Inflammatory macrophage treated with lipopolysaccharide for 1 hour (primary cell): ENCODE data around the gene PSMD2.
"Not testable (repeated sequence)": the region's sequence is repeated elsewhere in the genome, so short reads cannot be mapped to it uniquely, and the experiment has no call there.

Source experiments
- DNase-seq, 2 donors: peaks; one replicate each; pipeline ENCODE4 v3.0.0-alpha.2; 2020 to 2022

Gene PSMD2

DNA sequence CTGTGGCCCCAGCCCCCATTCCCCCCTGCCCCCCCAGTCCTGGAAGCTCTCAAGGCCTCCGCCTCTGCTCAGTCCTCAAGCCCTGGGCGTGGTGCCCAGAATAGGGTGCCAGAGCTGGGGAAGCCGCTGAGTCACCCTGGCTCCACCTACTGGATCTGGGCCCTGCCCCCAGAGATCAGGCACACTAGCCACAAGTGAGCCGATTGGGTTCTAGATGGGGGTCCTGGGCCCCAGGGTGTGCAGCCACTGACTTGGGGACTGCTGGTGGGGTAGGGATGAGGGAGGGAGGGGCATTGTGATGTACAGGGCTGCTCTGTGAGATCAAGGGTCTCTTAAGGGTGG is 21.0 kb downstream of the PSMD2 start:
- peak; percentile 83 to 84 for DNase-seq

DNA sequence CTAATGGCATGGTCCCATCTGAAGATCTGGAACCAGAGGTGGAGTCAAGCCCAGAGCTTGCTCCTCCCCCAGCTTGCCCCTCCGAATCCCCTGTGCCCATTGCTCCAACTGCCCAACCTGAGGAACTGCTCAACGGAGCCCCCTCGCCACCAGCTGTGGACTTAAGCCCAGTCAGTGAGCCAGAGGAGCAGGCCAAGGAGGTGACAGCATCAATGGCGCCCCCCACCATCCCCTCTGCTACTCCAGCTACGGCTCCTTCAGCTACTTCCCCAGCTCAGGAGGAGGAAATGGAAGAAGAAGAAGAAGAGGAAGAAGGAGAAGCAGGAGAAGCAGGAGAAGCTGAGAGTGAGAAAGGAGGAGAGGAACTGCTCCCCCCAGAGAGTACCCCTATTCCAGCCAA is 22.6 kb downstream of the PSMD2 start:
- DNase-seq = no peak

DNA sequence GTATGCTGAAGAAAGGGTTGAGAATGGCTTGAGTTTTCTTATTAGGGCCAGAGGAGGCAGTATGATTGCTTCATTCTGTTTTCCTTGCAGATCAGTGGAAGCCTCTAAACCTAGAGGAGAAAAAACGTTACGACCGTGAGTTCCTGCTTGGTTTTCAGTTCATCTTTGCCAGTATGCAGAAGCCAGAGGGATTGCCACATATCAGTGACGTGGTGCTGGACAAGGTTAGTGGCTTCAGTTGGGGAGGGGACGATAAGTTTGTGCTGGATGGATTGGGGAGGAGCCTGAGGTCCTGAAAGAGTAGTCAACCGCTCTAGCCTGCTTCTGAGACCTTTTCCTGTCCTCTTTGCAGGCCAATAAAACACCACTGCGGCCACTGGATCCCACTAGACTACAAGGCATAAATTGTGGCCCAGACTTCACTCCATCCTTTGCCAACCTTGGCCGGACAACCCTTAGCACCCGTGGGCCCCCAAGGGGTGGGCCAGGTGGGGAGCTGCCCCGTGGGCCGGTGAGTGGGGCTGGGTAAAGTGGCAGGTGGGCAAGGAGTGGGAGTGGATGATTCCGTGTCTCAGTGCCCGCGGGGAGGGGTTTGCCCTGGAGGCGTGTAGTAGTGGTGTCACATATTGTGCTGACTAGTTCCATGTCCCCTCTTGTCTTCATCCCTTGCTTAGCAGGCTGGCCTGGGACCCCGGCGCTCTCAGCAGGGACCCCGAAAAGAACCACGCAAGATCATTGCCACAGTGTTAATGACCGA is 23.9 kb downstream of the PSMD2 start:
- peak in 1 of 2 donors; percentile 72 for DNase-seq

DNA sequence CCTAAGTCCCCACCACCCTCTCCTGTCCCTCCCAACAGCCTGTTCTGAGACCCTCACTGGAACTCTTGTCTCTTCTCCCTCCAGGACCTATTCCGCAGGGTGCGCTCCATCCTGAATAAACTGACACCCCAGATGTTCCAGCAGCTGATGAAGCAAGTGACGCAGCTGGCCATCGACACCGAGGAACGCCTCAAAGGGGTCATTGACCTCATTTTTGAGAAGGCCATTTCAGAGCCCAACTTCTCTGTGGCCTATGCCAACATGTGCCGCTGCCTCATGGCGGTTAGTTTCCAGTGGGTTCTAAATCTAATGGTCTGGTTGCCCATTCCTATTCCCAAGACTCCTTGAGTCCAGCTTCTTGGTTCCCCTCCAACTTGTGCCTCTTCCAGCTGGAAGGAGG is 24.7 kb downstream of the PSMD2 start:
- no peak for DNase-seq

DNA sequence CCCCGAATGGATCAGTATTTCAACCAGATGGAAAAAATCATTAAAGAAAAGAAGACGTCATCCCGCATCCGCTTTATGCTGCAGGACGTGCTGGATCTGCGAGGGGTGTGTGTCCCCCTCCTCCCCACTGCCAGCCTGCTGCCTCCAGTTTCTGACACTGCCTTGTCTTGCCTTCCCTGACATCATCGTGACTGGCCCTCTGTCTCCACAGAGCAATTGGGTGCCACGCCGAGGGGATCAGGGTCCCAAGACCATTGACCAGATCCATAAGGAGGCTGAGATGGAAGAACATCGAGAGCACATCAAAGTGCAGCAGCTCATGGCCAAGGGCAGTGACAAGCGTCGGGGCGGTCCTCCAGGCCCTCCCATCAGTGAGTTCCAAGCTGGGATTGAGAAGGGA is 26.2 kb downstream of the PSMD2 start:
- DNase-seq = no peak

DNA sequence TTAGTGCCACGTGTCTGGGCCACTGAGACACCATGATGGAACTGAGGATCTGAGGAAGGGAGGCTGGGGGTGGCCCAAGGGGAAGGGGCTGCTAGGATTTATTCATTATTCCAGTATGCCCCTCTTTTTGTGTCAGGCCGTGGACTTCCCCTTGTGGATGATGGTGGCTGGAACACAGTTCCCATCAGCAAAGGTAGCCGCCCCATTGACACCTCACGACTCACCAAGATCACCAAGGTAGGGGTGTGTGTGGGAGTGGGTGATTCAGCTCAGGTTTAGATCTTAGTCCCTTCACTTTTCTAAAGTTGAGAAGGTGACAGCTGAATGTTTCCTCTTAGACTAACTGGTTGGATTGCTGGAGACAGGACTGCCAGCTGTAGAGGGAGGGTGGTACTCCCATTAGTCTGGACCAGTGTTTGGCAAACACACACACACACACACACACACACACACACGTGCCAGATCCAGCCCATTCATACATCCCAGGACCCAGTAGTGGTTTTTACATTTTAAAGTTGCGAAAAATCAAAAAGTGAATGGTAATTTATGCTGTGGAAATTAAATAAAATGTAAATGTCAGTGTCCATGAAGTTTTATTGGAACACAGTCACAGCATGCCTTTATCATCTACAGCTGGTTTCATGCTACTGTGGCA is 26.8 kb downstream of the PSMD2 start:
- DNase-seq = no peak

DNA sequence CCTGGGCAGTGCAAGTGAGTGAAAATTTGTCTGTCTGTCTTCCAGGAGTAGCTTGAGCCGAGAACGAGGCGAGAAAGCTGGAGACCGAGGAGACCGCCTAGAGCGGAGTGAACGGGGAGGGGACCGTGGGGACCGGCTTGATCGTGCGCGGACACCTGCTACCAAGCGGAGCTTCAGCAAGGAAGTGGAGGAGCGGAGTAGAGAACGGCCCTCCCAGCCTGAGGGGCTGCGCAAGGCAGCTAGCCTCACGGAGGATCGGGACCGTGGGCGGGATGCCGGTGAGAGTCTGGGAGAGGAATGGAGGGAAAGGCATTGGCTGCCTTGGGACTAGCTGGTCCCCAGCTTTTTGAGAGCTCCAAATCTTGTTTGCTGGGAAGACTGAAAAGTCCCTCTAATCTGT is 28.1 kb downstream of the PSMD2 start:
- no peak for DNase-seq

DNA sequence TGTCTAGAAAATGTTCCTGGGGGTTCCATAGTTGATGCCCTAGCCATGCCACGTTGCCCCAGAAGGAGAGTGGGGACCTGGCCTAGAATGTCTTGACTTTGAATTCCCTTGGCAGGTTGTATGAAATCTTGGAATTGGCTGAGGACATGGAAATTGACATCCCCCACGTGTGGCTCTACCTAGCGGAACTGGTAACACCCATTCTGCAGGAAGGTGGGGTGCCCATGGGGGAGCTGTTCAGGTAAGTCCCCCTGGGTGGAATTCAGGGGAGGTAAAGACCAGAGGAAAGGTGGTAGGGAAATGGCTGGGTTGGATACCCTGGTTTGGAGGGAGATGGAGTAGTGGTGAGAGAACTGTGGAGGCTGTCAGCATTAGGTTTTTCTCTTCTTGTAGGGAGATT is 29.5 kb downstream of the PSMD2 start:
- DNase-seq = no peak

DNA sequence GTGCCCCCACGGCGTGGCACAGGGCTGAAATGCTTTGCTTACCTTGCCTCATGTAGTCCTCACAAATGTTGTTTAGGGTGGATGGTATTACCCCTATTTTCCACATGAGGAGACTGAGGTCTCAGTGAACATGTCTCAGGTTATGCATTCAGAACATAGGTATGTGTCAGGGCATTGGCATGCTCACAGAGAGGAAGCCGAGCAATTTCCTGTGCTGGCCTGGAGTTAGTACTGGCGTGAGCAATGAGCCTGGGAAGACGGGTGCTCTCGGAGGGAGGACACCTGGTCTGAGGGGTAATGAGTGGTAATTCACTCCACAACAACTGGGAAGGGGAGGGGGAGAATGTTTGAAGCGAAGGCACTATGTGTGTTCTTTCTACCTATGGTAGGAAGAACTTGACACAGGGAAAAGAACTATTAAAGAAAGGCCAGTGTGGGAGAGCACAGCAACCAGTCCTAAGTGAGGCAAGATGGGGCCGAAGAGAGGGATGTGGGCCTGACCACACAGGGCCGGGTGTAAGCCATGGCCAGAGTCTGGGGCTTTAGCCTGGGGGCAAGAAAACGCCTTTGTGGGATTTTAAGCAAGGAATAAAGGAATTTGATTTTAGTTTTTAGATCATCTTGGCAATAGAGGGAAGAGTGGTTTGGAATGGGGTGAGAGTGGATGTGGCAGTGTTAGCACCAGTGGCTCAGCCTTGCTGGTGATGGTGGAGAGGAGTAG is 33.5 kb downstream of the PSMD2 start:
- no peak for DNase-seq

DNA sequence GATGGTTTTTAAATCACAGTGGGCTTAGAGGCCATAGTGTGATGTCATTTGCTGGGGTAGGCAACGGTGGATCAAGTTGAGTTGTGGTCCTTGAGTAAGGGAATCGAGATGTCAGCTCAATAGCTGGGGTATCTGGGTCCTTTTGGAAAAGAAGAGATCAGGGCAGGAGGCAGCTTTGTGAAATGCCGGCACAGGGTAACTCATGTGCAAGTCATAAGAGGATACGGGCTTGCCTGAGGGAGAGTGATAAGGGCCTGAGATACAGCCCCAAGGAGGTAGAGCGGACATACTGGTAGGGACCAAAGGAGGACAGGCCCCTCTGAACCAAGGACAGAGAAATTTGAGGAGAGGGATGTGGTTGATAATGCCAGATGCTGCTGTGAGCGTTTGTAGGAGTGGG is 34.1 kb downstream of the PSMD2 start:
- no peak for DNase-seq

DNA sequence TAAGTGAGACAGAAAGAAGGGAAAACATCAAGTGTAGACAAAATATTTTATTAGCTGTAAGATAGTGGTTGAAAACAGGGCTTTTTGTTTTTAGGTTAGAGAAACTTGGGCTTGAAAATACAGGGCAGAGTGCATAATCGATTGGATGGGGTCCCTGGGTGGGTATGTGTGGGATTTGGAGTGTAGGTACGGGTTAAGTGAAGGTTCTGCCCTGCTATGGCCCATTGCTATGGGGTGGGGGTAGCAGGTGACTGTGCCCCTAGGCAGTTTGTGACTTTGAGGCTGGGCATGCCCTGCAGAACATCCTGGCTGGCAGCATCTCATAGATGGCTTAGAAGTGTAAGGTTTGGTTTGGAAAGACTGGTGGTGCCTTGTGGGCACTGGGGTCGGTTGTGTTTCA is 34.7 kb downstream of the PSMD2 start:
- DNase-seq = no peak

DNA sequence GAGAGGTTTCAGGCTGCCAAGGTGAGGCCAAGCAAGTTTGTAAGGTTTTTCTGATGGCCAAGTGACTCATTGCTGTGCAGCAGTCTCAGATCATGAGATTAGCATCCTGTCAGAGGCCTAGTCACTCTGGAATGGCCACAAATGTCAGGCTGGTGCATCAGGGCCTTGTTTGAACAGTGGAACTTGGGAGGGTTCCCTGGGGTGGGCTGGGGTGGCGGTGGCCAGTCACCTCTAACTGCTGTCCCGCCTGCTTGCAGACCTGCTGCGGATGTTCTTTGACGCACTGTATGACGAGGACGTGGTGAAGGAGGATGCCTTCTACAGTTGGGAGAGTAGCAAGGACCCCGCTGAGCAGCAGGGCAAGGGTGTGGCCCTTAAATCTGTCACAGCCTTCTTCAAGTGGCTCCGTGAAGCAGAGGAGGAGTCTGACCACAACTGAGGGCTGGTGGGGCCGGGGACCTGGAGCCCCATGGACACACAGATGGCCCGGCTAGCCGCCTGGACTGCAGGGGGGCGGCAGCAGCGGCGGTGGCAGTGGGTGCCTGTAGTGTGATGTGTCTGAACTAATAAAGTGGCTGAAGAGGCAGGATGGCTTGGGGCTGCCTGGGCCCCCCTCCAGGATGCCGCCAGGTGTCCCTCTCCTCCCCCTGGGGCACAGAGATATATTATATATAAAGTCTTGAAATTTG is 35.6 kb downstream of the PSMD2 start:
- DNase-seq = peak; percentile 11 to 44

DNA sequence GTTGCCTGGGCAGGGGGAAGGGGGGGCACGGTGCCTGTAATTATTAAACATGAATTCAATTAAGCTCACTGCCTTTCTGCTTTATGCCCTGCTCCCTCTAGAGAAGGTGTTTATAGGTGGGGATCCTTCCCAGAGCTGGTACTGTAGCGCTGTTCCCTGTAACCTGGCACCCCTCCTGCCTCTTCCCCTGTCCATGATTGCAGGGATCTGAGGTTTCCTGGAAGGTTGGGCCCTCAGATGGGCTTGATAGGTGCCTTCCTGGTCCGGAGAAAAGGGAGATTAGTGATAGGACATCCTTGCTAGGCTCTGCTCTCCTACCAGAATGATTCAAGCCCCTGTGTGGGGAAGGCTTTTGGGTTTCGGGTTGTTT is 36.2 kb downstream of the PSMD2 start:
- DNase-seq = no peak

DNA sequence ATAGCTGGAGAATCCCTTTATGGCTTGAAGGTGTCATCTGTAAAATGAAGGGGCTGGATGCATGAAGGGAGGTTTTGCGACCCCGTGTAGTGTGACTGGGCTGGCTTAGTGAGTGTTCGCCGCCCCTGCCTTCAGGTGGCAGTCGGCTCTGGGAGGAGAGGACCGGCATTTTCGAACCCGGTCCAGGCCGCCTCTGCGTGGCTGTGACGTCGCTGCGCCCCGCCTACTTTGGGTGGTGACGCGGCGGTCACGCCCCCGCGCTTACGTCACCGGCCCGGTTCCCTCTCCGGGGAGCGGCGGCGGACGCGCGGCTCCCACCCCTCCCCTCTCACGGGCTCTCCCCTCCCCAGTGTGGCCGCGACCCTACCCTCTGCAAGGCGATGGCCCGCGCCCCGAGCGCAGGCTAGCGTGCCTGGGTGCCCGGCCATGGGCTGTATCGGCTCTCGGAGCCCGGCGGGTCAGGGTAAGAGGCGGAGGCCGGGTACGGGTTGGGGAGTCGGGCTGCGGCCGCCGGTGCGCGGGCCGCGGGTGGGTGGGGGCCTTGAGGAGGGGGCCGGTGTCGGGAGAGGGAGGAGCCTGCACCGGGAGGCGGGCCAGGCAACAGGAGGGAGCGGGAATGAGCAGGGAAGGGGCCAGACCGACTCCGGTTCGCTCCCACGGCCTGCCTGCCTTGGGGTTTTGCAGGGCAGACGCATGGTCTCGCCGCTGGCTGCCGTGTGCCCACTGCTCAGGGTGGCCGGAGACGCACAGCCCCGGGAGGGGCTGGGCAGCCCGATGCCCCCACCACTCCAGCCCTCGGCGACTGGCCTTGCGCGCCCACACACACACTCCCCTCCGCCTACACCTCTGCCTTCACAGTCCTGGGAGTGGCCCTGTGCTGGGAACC is 36.9 kb downstream of the PSMD2 start:
- DNase-seq = peak; percentile 48 to 89

DNA sequence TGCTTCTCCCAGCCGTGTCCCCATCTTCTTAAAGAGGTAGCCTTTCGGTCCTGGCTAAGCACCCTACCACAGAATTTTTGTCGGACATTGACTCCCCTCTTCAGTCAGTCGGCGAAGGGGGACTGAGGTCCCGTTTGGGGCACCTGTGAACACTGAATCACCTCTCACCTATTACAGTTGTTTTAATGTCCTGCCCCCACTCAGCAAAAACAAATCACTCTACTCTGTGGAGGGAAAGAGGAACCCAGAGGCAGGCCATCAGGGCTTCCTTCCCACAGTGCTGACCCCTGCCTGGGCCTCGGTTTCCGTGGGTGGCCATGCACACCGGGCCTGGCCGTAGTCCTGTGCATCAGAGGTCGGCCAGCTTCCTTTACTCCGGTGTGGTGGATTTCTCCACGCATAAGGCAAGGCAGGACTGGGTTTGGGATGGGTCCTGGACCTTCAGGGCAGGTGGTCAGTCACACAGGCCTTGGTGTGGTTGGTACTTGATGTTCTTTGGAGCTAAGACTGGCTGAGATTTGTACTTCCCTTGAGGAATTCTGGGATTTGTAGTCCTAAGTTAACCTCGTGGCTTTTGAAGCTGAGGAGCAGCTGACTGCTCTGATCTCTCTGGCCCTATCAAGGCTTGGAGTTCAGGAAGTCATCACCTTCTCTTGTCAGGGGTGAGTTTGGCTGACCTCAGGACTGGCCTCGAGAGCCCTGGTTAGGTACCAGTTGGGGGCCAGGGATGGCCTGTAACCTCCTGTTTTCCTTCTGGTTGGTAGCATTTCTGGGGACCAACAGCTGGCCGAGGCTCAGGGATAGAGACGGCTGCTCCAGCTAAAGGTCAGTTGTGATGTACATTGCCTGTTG is 37.7 kb downstream of the PSMD2 start:
- DNase-seq = peak; percentile 52 to 58

DNA sequence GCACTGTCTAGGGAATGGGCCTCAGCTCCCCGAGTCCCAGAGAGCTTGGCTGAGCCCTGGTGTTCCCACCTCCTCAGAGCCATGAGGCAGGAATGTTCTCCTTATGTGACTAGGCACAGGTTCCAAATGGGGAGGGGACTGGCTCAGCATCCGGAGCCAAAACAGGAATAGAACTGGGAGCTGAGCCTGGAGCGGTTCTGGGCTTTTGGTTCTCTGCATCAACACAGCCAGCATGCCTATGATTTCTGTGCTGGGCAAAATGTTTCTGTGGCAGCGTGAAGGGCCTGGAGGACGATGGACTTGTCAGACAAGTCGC is 38.3 kb downstream of the PSMD2 start, which contains the start of gene FAM131A:
TSS of gene FAM131A (plus strand) at position 202 of the 316 bp plus-strand sequence. CDS start at position 233, 31 bp downstream.
- DNase-seq = no peak

DNA sequence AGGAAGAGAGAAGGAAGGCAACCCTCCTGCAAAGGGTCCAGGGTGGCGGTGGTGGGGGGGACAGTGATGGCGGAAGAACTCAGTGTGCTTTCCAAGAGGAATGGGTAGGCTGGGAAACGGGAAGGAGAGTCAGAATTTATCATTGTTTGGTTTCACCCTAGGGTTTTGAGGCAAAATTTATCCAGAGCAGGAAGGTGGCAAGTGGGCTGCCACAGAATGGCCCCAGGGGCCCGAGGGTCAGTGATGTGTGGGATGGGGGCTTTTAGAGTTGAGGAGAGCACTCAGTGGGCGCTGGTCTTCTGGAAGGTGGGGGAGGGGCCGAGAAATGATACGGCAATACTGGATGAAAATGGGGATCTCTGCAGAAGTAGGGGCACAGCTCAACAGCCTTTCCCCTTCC is 38.9 kb downstream of the PSMD2 start:
- no peak for DNase-seq

DNA sequence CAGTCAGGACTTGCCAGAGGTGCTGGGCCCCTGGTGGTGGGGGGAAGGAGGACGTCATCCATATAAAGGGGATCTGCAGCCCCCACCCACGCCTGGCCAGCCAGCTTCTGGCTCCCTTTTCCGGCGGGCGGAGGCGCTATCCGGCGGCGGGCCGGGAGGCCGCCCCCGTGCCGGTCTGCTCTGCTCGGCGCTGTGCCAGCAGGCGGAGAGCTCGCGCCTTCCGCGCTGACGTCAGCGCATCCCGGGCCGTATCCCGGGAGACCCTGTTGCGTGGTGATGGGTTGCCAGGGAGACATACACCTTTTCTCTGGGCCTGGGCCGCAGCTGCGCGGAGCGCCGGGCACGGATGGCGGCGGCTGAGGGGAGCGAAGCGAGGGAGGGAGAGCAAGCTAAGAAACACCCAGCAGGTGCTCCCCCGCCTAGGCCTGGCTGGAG is 39.5 kb downstream of the PSMD2 start:
- peak; percentile 31 to 56 for DNase-seq

DNA sequence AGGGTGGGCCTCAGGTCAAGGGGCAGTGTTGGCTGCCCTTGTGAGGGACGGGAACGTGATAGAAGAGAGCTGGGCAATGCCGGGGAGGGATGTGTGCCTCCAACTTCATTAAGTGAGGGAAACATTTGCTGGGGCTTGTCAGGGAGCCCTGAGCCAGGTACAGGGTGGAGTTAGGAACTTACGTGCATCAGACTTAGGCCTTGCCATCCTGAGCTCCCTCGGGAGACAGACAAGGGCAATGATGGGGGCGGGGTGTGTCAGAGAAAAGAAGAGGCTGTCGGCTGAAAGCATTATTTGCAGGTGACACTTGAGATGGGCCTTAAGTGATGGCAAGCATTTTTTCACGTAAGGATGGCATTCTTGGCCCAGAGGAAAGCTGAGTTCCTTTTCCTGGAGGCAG is 40.0 kb downstream of the PSMD2 start:
- no peak for DNase-seq

DNA sequence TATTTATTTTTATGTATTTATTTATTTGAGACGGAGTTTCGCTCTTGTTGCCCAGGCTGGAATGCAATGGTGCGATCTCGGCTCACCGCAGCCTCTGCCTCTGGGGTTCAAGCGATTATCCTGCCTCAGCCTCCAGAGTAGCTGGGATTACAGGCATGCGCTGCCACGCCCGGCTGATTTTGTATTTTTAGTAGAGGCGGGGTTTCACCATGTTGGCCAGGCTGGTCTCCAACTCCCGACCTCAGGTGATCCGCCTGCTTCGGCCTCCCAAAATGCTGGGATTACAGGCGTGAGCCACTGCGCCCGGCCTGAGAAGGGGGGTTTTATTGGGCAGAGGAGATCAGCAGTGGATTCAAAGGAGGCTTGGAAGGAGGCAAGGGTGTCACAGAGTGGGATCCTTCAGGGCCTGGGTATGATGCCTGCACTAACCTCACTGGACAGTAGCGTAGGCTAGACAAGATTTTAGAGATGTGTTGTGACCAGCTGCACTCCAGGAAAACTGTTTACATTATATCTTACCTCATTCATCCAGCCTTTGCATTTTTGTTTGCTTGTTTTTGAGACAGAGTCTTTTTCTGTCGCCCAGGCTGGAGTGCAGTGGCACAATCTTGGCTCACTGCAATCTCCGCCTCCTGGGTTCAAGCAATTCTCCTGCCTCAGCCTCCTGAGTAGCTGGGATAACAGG is 40.6 kb downstream of the PSMD2 start:
- not testable (repeated sequence) for DNase-seq

DNA sequence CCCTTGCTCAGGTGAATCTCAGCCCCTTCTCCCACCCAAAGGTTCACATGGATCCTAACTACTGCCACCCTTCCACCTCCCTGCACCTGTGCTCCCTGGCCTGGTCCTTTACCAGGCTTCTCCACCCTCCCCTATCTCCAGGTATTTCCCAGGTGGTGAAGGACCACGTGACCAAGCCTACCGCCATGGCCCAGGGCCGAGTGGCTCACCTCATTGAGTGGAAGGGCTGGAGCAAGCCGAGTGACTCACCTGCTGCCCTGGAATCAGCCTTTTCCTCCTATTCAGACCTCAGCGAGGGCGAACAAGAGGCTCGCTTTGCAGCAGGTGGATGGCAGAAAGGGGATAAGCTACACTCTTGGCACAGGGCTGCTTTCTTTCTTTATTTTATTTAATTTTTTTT is 42.9 kb downstream of the PSMD2 start:
- DNase-seq = no peak
